Liver (tissue), 9 donors: ENCODE measurements around the gene FER. TPM values are rescaled to one million over a fixed set of nuclear protein-coding genes. Genes with fewer than 3 reads are reported as not detected.

Source experiments
- DNase-seq: peaks from one replicate; pipeline ENCODE4 v3.0.0-alpha.2; 2017; ENCODE audit warnings: low spot score
- H3K27ac ChIP-seq, 2 donors: one replicate each; pipeline ENCODE4 v1.7.0; 2013; ENCODE audit warnings: inconsistent platforms in 2 of 2, low read length in 2 of 2, control low read depth in 1 of 2, low read depth in 1 of 2, mild to moderate bottlenecking in 1 of 2
- H3K27me3 ChIP-seq, 4 donors: one replicate each; pipeline versions ENCODE4 v1.6.1 to v1.7.0; 2013; ENCODE audit warnings: low read length in 3 of 4, inconsistent platforms in 1 of 4, mild to moderate bottlenecking in 1 of 4, moderate library complexity in 1 of 4; ENCODE audit not compliant: control insufficient read depth in 4 of 4, insufficient read depth in 4 of 4
- H3K36me3 ChIP-seq, 4 donors: one replicate each; pipeline versions ENCODE4 v1.6.1 to v1.7.0; 2013; ENCODE audit warnings: low read length in 3 of 4, mild to moderate bottlenecking in 3 of 4, low read depth in 1 of 4, moderate library complexity in 1 of 4; ENCODE audit not compliant: control insufficient read depth in 4 of 4, insufficient read depth in 3 of 4
- H3K4me1 ChIP-seq, 4 donors: one replicate each; pipeline versions ENCODE4 v1.6.1 to v1.7.0; 2013; ENCODE audit warnings: low read length in 3 of 4, mild to moderate bottlenecking in 3 of 4, moderate library complexity in 1 of 4; ENCODE audit not compliant: control insufficient read depth in 4 of 4, insufficient read depth in 4 of 4
- H3K4me3 ChIP-seq, 3 donors: one replicate each; pipeline versions ENCODE4 v1.6.1 to v1.7.0; 2013; ENCODE audit warnings: low read length in 3 of 3, control low read depth in 1 of 3, low read depth in 1 of 3, mild to moderate bottlenecking in 1 of 3
- H3K9ac ChIP-seq, 2 donors: one replicate each; pipeline ENCODE4 v1.7.0; 2013; ENCODE audit warnings: low read length in 2 of 2, mild to moderate bottlenecking in 2 of 2, moderate library complexity in 2 of 2, control low read depth in 1 of 2, low read depth in 1 of 2
- H3K9me3 ChIP-seq, 4 donors: one replicate each; pipeline versions ENCODE4 v1.6.1 to v1.7.0; 2013; ENCODE audit warnings: low read length in 3 of 4; ENCODE audit not compliant: control insufficient read depth in 4 of 4
- EGR1 ChIP-seq, 2 donors: IDR thresholded peaks; 2 replicates each; pipeline ENCODE4 v1.6.1; 2016 to 2018; ENCODE audit warnings: antibody characterized with exemption in 2 of 2, low read depth in 2 of 2
- FOXA1 ChIP-seq: IDR thresholded peaks from 2 replicates; pipeline ENCODE4 v1.6.1; 2016; ENCODE audit warnings: antibody characterized with exemption
- FOXA2 ChIP-seq: IDR thresholded peaks from 2 replicates; pipeline ENCODE4 v1.6.1; 2016; ENCODE audit warnings: antibody characterized with exemption
- GABPA ChIP-seq, 2 donors: IDR thresholded peaks in 1 of 2; conservative IDR thresholded peaks in 1 of 2; 2 replicates each; pipeline ENCODE4 v1.6.1; 2016; ENCODE audit warnings: antibody characterized with exemption in 2 of 2, mild to moderate bottlenecking in 1 of 2, moderate library complexity in 1 of 2
- HNF4A ChIP-seq, 2 donors: conservative IDR thresholded peaks; 2 replicates each; pipeline ENCODE4 v1.6.1; 2016; ENCODE audit warnings: antibody characterized with exemption in 2 of 2, mild to moderate bottlenecking in 2 of 2
- JUND ChIP-seq, 2 donors: IDR thresholded peaks; 2 replicates each; pipeline ENCODE4 v1.6.1; 2016; ENCODE audit warnings: antibody characterized with exemption in 2 of 2
- NR2F2 ChIP-seq: IDR thresholded peaks from 2 replicates; pipeline ENCODE4 v1.6.1; 2016; ENCODE audit warnings: antibody characterized with exemption
- RAD21 ChIP-seq, 2 donors: IDR thresholded peaks; 2 replicates each; pipeline ENCODE4 v1.6.1; 2016; ENCODE audit warnings: antibody characterized with exemption in 2 of 2, mild to moderate bottlenecking in 2 of 2
- RXRA ChIP-seq, 2 donors: IDR thresholded peaks; 2 replicates each; pipeline ENCODE4 v1.6.1; 2017 to 2018; ENCODE audit warnings: antibody characterized with exemption in 2 of 2, mild to moderate bottlenecking in 1 of 2
- TAF1 ChIP-seq: conservative IDR thresholded peaks from 2 replicates; pipeline ENCODE4 v1.6.1; 2016; ENCODE audit warnings: antibody characterized with exemption, mild to moderate bottlenecking
- YY1 ChIP-seq: IDR thresholded peaks from 2 replicates; pipeline ENCODE4 v1.6.1; 2016; ENCODE audit warnings: antibody characterized with exemption, mild to moderate bottlenecking
- WGBS: extraction: QIAGEN DNeasy Blood & Tissue Kit; methylation state at CpG from one replicate; pipeline ENCODE4 v1.1.7; 2013; 5-methylcytosine and 5-hydroxymethylcytosine counted together
- polyA plus RNA-seq, 2 donors: library from polyadenylated mRNA; stranded (reverse) in 1 of 2; unstranded in 1 of 2; fragments of 200-250 nt in 1 of 2; fragments of >200 nt in 1 of 2; fragmentation: Nextera tagmentation in 1 of 2; extraction: Ambion mirVana in 1 of 2; gene quantifications; one replicate each; pipeline versions ENCODE4 v1.2.1 to v1.2.3, GENCODE V29; 2013 to 2015
- total RNA-seq, 2 donors: library from RNA; depleted of rRNA; stranded (reverse); fragments of >200 nt; gene quantifications; one replicate each; pipeline ENCODE4 v1.2.3, GENCODE V29; 2014
- TF ChIP-seq, protein P1 (sequence below): fragments of 150-350 bp; IDR thresholded peaks from 2 replicates; pipeline ENCODE4 v1.5.1; 2017; ENCODE audit warnings: improper control_type of control experiment, low read depth, low read length; ENCODE audit not compliant: missing input control
- TF ChIP-seq, protein P2 (sequence below): IDR thresholded peaks from 2 replicates; pipeline ENCODE4 v1.6.1; 2016; ENCODE audit warnings: antibody characterized with exemption
- TF ChIP-seq, protein P3 (sequence below): IDR thresholded peaks from 2 replicates; pipeline ENCODE4 v1.6.1; 2016; ENCODE audit warnings: antibody characterized with exemption
- TF ChIP-seq, protein P4 (sequence below): IDR thresholded peaks from 2 replicates; pipeline ENCODE4 v1.6.1; 2016; ENCODE audit warnings: antibody characterized with exemption
- donor health status: healthy.
- donor health status: healthy.
- donor health status: healthy.
- donor health status: healthy.
- donor health status: healthy.

FER gene
- total and polyA plus RNA-seq, 4 donors: 0.83 to 9.8 (median 5.9) TPM

DNA sequence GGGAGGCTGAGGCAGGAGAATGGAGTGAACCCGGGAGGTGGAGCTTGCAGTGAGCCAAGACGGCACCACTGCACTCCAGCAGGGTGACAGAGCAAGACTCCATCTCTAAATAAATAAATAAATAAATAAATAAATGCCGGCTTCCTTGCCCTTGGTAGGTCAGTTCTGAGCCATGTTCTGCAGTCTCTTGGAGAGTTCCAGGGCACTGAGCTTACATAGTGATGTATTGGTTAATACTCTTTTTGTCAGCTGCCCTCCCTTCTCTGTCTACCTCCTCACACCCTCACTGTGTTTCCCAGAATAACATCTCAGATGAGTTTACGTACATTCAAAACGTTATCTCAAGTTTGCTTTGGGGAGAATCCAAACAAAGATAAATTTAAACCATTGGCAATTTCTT, 45.2 kb upstream of the FER start (continued):
- no peak for TF ChIP-seq TAF1
- TF ChIP-seq, protein P1, sequence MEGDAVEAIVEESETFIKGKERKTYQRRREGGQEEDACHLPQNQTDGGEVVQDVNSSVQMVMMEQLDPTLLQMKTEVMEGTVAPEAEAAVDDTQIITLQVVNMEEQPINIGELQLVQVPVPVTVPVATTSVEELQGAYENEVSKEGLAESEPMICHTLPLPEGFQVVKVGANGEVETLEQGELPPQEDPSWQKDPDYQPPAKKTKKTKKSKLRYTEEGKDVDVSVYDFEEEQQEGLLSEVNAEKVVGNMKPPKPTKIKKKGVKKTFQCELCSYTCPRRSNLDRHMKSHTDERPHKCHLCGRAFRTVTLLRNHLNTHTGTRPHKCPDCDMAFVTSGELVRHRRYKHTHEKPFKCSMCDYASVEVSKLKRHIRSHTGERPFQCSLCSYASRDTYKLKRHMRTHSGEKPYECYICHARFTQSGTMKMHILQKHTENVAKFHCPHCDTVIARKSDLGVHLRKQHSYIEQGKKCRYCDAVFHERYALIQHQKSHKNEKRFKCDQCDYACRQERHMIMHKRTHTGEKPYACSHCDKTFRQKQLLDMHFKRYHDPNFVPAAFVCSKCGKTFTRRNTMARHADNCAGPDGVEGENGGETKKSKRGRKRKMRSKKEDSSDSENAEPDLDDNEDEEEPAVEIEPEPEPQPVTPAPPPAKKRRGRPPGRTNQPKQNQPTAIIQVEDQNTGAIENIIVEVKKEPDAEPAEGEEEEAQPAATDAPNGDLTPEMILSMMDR: no peak

DNA sequence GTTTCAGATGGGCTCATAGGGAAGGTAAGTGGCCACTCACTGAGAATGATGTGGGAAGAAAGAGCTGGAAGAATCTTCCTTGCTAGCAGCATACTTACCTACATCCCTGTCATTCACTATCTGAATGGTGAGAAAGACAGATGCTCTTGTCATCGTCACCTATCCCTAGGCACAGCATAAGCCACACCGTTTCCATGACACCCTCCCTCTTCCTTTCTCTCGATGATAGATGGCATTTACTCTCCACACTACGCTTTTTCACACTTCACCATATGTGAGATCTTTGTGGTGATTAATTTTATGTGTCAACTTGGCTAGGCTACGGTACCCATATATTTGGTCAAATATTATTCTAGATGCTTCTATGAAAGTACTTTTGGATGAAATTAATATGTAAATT, 44.4 kb upstream of the FER start:
- no peak overlapping the region for H3K27ac ChIP-seq
- H3K9ac ChIP-seq: no peak overlapping the region
- H3K36me3 ChIP-seq: no peaks in the 10 kb centered on the region
- DNase-seq: no peak
- no peaks in the 10 kb centered on the region for H3K27me3 ChIP-seq
- WGBS: 84% methylated on average over 5 of the region's 5 CpGs
- no peaks in the 10 kb centered on the region for H3K9me3 ChIP-seq
- no peak overlapping the region for H3K4me3 ChIP-seq
- no peak for TF ChIP-seq NR2F2
- TF ChIP-seq YY1: no peak
- no peak for TF ChIP-seq FOXA2
- TF ChIP-seq TAF1: no peak
- TF ChIP-seq JUND (IDR thresholded peaks at IDR 0.05): no peak
- TF ChIP-seq, protein P2, sequence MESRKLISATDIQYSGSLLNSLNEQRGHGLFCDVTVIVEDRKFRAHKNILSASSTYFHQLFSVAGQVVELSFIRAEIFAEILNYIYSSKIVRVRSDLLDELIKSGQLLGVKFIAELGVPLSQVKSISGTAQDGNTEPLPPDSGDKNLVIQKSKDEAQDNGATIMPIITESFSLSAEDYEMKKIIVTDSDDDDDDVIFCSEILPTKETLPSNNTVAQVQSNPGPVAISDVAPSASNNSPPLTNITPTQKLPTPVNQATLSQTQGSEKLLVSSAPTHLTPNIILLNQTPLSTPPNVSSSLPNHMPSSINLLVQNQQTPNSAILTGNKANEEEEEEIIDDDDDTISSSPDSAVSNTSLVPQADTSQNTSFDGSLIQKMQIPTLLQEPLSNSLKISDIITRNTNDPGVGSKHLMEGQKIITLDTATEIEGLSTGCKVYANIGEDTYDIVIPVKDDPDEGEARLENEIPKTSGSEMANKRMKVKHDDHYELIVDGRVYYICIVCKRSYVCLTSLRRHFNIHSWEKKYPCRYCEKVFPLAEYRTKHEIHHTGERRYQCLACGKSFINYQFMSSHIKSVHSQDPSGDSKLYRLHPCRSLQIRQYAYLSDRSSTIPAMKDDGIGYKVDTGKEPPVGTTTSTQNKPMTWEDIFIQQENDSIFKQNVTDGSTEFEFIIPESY: no peak
- H3K4me1 ChIP-seq: no peaks in the 10 kb centered on the region

DNA sequence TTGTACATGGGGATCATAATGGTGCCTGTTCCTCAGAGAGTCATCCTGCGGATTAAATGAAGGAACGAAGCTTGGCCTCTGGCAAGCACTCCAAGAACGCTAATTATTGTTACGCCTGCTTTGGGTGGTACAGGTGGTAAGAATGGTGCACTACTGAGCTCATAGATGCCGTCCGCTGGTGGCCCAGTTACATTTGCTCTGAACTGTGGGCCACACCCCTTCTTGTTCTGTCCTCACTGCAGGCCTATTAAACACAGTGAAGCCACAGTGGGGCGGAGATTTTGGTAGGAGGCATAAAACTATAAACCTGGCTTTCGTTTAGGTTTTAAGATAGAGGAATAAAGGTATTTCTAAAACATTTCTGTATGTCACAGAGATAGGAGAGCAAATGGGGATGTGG, 40.6 kb upstream of the FER start:
- Histone ChIP-seq H3K27ac (no peak overlapping the region), H3K9ac (no peak overlapping the region), H3K36me3 (no peaks in the 10 kb centered on the region), H3K9me3 (no peaks in the 10 kb centered on the region), H3K27me3 (no peaks in the 10 kb centered on the region), H3K4me3 (no peak overlapping the region), H3K4me1 (no peaks in the 10 kb centered on the region)
- 94% methylated on average over 8 of the region's 8 CpGs for WGBS
- TF ChIP-seq NR2F2: no peak
- no peak for TF ChIP-seq FOXA1
- no peak for TF ChIP-seq RAD21 (IDR thresholded peaks at IDR 0.05)
- TF ChIP-seq, protein P2: no peak
- no peak for TF ChIP-seq YY1
- no peak for TF ChIP-seq FOXA2
- no peak for TF ChIP-seq RXRA (IDR thresholded peaks at IDR 0.05)
- TF ChIP-seq JUND (IDR thresholded peaks at IDR 0.05): no peak
- TF ChIP-seq HNF4A (conservative IDR thresholded peaks at IDR 0.05): no peak
- DNase-seq: no peak

DNA sequence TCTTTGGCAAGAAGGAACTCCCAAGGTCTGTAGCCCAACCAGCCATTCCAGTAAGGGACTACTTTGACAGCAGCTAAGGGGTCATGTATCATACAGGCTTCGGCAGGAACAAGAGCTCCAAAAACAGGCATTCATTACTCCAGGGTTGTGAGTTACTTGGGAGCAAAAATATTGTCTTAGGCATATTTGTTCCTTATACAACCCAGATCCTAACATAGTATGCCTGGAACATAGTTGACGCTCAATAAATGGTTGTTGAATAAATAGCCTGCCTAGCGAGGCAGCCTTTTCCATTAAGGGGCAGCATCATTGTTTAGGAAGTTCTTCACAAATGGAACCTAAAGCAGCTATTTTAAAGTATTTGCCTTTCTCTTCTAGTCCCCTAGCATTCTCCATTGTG, 35.8 kb upstream of the FER start:
- no peak overlapping the region for H3K27ac ChIP-seq
- H3K27me3 ChIP-seq: no peaks in the 10 kb centered on the region
- 72% methylated on average over 3 of the region's 3 CpGs for WGBS
- no peak for DNase-seq
- no peaks in the 10 kb centered on the region for H3K9me3 ChIP-seq
- no peaks in the 10 kb centered on the region for H3K36me3 ChIP-seq
- no peak overlapping the region for H3K9ac ChIP-seq
- no peaks in the 10 kb centered on the region for H3K4me1 ChIP-seq
- H3K4me3 ChIP-seq: no peak overlapping the region
- no peak for TF ChIP-seq YY1
- no peak for TF ChIP-seq HNF4A (conservative IDR thresholded peaks at IDR 0.05)
- TF ChIP-seq, protein P1: no peak
- TF ChIP-seq, protein P3, sequence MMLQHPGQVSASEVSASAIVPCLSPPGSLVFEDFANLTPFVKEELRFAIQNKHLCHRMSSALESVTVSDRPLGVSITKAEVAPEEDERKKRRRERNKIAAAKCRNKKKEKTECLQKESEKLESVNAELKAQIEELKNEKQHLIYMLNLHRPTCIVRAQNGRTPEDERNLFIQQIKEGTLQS: no peak
- TF ChIP-seq NR2F2: no peak
- TF ChIP-seq, protein P4, sequence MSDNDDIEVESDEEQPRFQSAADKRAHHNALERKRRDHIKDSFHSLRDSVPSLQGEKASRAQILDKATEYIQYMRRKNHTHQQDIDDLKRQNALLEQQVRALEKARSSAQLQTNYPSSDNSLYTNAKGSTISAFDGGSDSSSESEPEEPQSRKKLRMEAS: no peak
- TF ChIP-seq GABPA (IDR thresholded peaks at IDR 0.05 in 1 of 2, conservative IDR thresholded peaks at IDR 0.05 in 1 of 2): no peak
- TF ChIP-seq EGR1 (IDR thresholded peaks at IDR 0.05; ENCODE audit: low read depth in 2 of 2): no peak
- TF ChIP-seq, protein P2: no peak
